ENCODE results near the gene TTR. TPM values are rescaled to one million over a fixed set of nuclear protein-coding genes. Genes with fewer than 3 reads are reported as not detected.
A peak's percentile ranks its signal among the peaks of the same experiment; 100 is the strongest.

Gene TTR
- total RNA-seq, 1 donor from 2014 or later, result not detected

DNA sequence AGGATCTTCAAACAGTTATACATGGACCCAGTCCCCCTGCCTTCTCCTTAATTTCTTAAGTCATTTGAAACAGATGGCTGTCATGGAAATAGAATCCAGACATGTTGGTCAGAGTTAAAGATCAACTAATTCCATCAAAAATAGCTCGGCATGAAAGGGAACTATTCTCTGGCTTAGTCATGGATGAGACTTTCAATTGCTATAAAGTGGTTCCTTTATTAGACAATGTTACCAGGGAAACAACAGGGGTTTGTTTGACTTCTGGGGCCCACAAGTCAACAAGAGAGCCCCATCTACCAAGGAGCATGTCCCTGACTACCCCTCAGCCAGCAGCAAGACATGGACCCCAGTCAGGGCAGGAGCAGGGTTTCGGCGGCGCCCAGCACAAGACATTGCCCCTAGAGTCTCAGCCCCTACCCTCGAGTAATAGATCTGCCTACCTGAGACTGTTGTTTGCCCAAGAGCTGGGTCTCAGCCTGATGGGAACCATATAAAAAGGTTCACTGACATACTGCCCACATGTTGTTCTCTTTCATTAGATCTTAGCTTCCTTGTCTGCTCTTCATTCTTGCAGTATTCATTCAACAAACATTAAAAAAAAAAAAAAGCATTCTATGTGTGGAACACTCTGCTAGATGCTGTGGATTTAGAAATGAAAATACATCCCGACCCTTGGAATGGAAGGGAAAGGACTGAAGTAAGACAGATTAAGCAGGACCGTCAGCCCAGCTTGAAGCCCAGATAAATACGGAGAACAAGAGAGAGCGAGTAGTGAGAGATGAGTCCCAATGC lies 4.6 kb downstream of the TTR start:
- DNase-seq (ENCODE audit: low read depth), result peak; percentile 69
- H3K4me3 ChIP-seq (ENCODE audit: low read depth, low read length), result no peak overlapping the region
- TF ChIP-seq, protein P1, sequence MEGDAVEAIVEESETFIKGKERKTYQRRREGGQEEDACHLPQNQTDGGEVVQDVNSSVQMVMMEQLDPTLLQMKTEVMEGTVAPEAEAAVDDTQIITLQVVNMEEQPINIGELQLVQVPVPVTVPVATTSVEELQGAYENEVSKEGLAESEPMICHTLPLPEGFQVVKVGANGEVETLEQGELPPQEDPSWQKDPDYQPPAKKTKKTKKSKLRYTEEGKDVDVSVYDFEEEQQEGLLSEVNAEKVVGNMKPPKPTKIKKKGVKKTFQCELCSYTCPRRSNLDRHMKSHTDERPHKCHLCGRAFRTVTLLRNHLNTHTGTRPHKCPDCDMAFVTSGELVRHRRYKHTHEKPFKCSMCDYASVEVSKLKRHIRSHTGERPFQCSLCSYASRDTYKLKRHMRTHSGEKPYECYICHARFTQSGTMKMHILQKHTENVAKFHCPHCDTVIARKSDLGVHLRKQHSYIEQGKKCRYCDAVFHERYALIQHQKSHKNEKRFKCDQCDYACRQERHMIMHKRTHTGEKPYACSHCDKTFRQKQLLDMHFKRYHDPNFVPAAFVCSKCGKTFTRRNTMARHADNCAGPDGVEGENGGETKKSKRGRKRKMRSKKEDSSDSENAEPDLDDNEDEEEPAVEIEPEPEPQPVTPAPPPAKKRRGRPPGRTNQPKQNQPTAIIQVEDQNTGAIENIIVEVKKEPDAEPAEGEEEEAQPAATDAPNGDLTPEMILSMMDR (conservative IDR thresholded peaks at IDR 0.05; ENCODE audit: low read depth, low read length), result no peak

DNA sequence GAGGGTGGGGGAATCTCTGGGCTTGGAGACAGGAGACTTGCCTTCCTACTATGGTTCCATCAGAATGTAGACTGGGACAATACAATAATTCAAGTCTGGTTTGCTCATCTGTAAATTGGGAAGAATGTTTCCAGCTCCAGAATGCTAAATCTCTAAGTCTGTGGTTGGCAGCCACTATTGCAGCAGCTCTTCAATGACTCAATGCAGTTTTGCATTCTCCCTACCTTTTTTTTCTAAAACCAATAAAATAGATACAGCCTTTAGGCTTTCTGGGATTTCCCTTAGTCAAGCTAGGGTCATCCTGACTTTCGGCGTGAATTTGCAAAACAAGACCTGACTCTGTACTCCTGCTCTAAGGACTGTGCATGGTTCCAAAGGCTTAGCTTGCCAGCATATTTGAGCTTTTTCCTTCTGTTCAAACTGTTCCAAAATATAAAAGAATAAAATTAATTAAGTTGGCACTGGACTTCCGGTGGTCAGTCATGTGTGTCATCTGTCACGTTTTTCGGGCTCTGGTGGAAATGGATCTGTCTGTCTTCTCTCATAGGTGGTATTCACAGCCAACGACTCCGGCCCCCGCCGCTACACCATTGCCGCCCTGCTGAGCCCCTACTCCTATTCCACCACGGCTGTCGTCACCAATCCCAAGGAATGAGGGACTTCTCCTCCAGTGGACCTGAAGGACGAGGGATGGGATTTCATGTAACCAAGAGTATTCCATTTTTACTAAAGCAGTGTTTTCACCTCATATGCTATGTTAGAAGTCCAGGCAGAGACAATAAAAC lies 6.5 kb downstream of the TTR start:
- DNase-seq (ENCODE audit: low read depth), result no peak
- TF ChIP-seq, protein P1 (conservative IDR thresholded peaks at IDR 0.05; ENCODE audit: low read depth, low read length), result no peak
- no peak overlapping the region for H3K4me3 ChIP-seq (ENCODE audit: low read depth, low read length)

DNA sequence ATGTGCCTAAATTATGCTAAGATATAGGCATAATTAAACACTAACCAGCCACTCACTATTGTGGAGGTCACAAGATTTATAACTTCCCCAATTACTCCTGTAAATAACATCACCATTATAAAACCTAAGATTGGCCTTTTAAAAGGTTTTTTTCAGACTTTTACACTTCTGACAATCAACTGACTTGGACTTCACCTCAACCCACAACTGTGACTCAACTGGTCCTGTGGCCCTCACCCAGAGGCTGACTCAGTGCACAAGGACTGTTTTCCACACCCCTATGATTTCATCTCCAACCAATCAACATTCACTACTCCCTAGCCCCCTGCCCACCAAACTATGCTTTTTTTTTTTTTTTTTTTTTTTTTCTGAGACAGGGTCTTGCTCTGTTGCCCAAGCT lies 11.6 kb downstream of the TTR start:
- H3K4me3 ChIP-seq (ENCODE audit: low read depth, low read length), result no peak overlapping the region
- peak; percentile 27 for DNase-seq (ENCODE audit: low read depth)
- TF ChIP-seq, protein P1 (conservative IDR thresholded peaks at IDR 0.05; ENCODE audit: low read depth, low read length), result no peak

DNA sequence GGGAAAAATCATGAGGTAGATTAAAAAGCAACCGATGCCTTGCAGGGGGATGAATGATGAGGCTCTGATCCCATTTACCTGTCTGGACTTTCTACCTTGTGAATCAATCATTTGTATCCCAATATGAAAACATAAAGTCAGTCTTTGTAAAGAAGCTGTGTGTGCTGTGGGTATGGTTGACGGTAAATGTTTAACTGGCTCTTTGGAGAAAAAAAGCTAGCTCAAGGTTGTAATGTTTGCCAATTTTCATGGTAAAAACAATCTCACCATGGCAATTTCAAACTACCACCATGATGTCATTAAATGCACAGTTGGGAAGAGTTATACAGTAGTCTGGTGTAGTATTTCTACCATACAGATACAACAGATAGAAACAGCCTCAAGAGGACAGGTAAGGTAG lies 14.6 kb downstream of the TTR start:
- TF ChIP-seq, protein P1 (conservative IDR thresholded peaks at IDR 0.05; ENCODE audit: low read depth, low read length), result no peak
- no peak for DNase-seq (ENCODE audit: low read depth)
- H3K4me3 ChIP-seq (ENCODE audit: low read depth, low read length), result no peak overlapping the region

DNA sequence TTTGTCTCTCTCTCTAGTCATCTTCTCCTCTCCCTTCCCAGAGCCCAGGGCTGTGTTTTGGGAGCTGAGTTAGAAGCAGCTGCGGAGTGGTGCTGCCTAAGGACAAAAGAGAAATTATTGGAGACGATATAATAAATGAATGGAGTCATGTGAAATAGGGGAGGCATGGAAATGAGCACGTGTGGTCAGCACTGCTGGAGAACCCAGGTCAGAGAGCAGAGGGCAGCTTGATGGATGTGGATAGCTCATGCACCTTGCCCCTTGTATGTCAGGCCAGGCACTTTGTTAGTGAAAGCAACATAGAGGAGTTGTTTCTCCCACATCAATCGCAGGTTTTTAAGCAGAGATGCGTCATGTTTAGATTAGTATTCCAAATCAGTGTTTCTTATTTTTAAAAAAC lies 15.7 kb downstream of the TTR start:
- H3K4me3 ChIP-seq (ENCODE audit: low read depth, low read length), result no peak overlapping the region
- TF ChIP-seq, protein P1 (conservative IDR thresholded peaks at IDR 0.05; ENCODE audit: low read depth, low read length), result no peak
- DNase-seq (ENCODE audit: low read depth), result no peak

DNA sequence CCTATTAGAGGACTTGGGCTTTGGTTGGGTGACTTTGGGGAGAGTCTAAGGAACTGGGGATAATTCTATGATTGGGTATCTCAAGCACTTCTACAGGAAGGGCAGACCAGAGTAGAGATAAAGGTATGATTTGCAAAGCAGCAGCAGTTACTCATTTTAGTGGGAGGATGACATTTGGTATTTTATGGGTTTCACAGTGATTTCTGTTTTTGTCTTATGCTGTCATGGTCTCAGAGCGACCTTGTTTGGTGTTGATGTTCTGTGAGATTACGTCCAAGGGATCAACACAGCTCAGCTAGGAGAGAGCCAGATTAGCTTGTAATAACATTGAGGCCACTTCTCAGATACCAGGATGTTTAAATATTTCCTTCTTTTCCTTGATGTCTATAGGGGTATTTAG lies 18.2 kb downstream of the TTR start:
- TF ChIP-seq, protein P1 (conservative IDR thresholded peaks at IDR 0.05; ENCODE audit: low read depth, low read length), result no peak

More for the DNA sequence above, 18.2 kb downstream of the TTR start:
- no peak overlapping the region for H3K4me3 ChIP-seq (ENCODE audit: low read depth, low read length)
- DNase-seq (ENCODE audit: low read depth), result no peak

Measured in epithelial cell of proximal tubule (primary cell).